ENCODE measurements around the gene ARFIP1. TPM values are rescaled to one million over a fixed set of nuclear protein-coding genes. Genes with fewer than 3 reads are reported as not detected.

The ARFIP1 gene
- polyA plus RNA-seq (2013, experiment 1 of 2): 70.9 TPM
- 69.2 TPM for polyA plus RNA-seq (2013, experiment 2 of 2)

GRCh38 chr4:152779513-152780266, at the start of gene ARFIP1, which contains the start of gene TIGD4:
ARFIP1 (plus strand) TSS chr4:152779954; CDS start chr4:152829634, 49,680 bp downstream.
TIGD4 (minus strand) TSS chr4:152779730; CDS start chr4:152771004, 8,726 bp downstream.
- Histone ChIP-seq H3K4me1 (ENCODE audit: control insufficient read depth, low read depth, low read length) (peaks cover 8% of the 10 kb centered on the region), H3K36me3 (ENCODE audit: control insufficient read depth, insufficient read depth, low read length) (no peaks in the 10 kb centered on the region), H3K4ac (ENCODE audit: low read depth, low read length) (peak within 1 kb of the TSS; percentile 78), H3K23ac (ENCODE audit: low read length) (no peak within 1 kb of the TSS), H2AK5ac (ENCODE audit: low read length) (no peak within 1 kb of the TSS), H3K79me1 (ENCODE audit: low read length) (no peaks in the 10 kb centered on the region), H3K56ac (ENCODE audit: low read length) (peak within 1 kb of the TSS; percentile 98), H3K18ac (ENCODE audit: low read length) (peak within 1 kb of the TSS; percentile 2), H3K9ac (ENCODE audit: low read length) (peak within 1 kb of the TSS; percentile 94), H3K27ac (ENCODE audit: low read depth, low read length) (peak within 1 kb of the TSS; percentile 74), H4K5ac (ENCODE audit: low read length) (no peak within 1 kb of the TSS), H3K4me2 (ENCODE audit: low read length) (peak within 1 kb of the TSS; percentile 70), H2BK15ac (replicated peaks; ENCODE audit: low read depth) (no peak within 1 kb of the TSS), H2BK120ac (ENCODE audit: low read depth, low read length) (no peak within 1 kb of the TSS), H3K4me3 (ENCODE audit: low read length) (peak within 1 kb of the TSS; percentile 96), H4K8ac (ENCODE audit: low read depth, low read length) (no peak within 1 kb of the TSS), H3K79me2 (ENCODE audit: control insufficient read depth, insufficient read depth, low read length) (peaks cover 34% of the 10 kb centered on the region), H2BK5ac (ENCODE audit: low read length) (peak within 1 kb of the TSS; percentile 55), H3K27me3 (ENCODE audit: insufficient read depth, low read length, poor library complexity) (no peaks in the 10 kb centered on the region)
- DNase-seq: peak; percentile 99
- no CpG with 5 or more reads among the region's 55 CpGs for WGBS (ENCODE audit: extremely low coverage, insufficient coverage, low lambda C conversion rate)

- H3K27me3 ChIP-seq (ENCODE audit: insufficient read depth, low read length, poor library complexity): no peaks in the 10 kb centered on the region
- no peak overlapping the region for H3K56ac ChIP-seq (ENCODE audit: low read length)
- DNase-seq: no peak
- no peak overlapping the region for H4K8ac ChIP-seq (ENCODE audit: low read depth, low read length)
- peaks cover 19% of the 10 kb centered on the region for H3K4me1 ChIP-seq (ENCODE audit: control insufficient read depth, low read depth, low read length)
- no peak overlapping the region for H2BK5ac ChIP-seq (ENCODE audit: low read length)
- H2AK5ac ChIP-seq (ENCODE audit: low read length): peak overlapping the region; percentile 22
- no peak overlapping the region for H2BK120ac ChIP-seq (ENCODE audit: low read depth, low read length)
- no peak overlapping the region for H3K9ac ChIP-seq (ENCODE audit: low read length)
- H3K27ac ChIP-seq (ENCODE audit: low read depth, low read length): no peak overlapping the region
- no peaks in the 10 kb centered on the region for H3K36me3 ChIP-seq (ENCODE audit: control insufficient read depth, insufficient read depth, low read length)
- H4K5ac ChIP-seq (ENCODE audit: low read length): no peak overlapping the region
- WGBS (ENCODE audit: extremely low coverage, insufficient coverage, low lambda C conversion rate): no CpG with 5 or more reads among the region's 2 CpGs
- H3K18ac ChIP-seq (ENCODE audit: low read length): no peak overlapping the region
- H3K4ac ChIP-seq (ENCODE audit: low read depth, low read length): no peak overlapping the region
- H3K79me1 ChIP-seq (ENCODE audit: low read length): no peaks in the 10 kb centered on the region
- no peak overlapping the region for H3K4me3 ChIP-seq (ENCODE audit: low read length)
- no peak overlapping the region for H3K4me2 ChIP-seq (ENCODE audit: low read length)
- no peak overlapping the region for H2BK15ac ChIP-seq (replicated peaks; ENCODE audit: low read depth)
- no peak overlapping the region for H3K23ac ChIP-seq (ENCODE audit: low read length)
- H3K79me2 ChIP-seq (ENCODE audit: control insufficient read depth, insufficient read depth, low read length): no peaks in the 10 kb centered on the region
These were observed 47.8 kb upstream of the ARFIP1 start for GRCh38 chr4:152731997-152732396.

GRCh38 chr4:152734015-152734698, 45.6 kb upstream of the ARFIP1 start:
- Histone ChIP-seq H4K5ac (ENCODE audit: low read length) (no peak overlapping the region), H3K4me1 (ENCODE audit: control insufficient read depth, low read depth, low read length) (peaks cover 24% of the 10 kb centered on the region), H2BK15ac (replicated peaks; ENCODE audit: low read depth) (peak overlapping the region; percentile 47), H3K27me3 (ENCODE audit: insufficient read depth, low read length, poor library complexity) (no peaks in the 10 kb centered on the region), H4K8ac (ENCODE audit: low read depth, low read length) (no peak overlapping the region), H3K79me1 (ENCODE audit: low read length) (no peaks in the 10 kb centered on the region), H3K9ac (ENCODE audit: low read length) (no peak overlapping the region), H3K79me2 (ENCODE audit: control insufficient read depth, insufficient read depth, low read length) (no peaks in the 10 kb centered on the region), H3K36me3 (ENCODE audit: control insufficient read depth, insufficient read depth, low read length) (no peaks in the 10 kb centered on the region), H3K27ac (ENCODE audit: low read depth, low read length) (no peak overlapping the region), H3K56ac (ENCODE audit: low read length) (peak overlapping the region; percentile 77), H3K23ac (ENCODE audit: low read length) (no peak overlapping the region), H3K4me3 (ENCODE audit: low read length) (no peak overlapping the region), H2BK5ac (ENCODE audit: low read length) (peak overlapping the region; percentile 49), H2BK120ac (ENCODE audit: low read depth, low read length) (peak overlapping the region; percentile 95), H3K18ac (ENCODE audit: low read length) (peak overlapping the region; percentile 81), H3K4me2 (ENCODE audit: low read length) (no peak overlapping the region), H3K4ac (ENCODE audit: low read depth, low read length) (peak overlapping the region; percentile 28), H2AK5ac (ENCODE audit: low read length) (peak overlapping the region; percentile 6)
- DNase-seq: peak; percentile 47
- WGBS (ENCODE audit: extremely low coverage, insufficient coverage, low lambda C conversion rate): no CpG with 5 or more reads among the region's 5 CpGs

GRCh38 chr4:152734699-152735050, 45.1 kb upstream of the ARFIP1 start:
- H3K4me2 ChIP-seq (ENCODE audit: low read length): no peak overlapping the region
- WGBS (ENCODE audit: extremely low coverage, insufficient coverage, low lambda C conversion rate): no CpG with 5 or more reads among the region's 3 CpGs
- DNase-seq: peak; percentile 53

GRCh38 chr4:152735396-152735859, 44.3 kb upstream of the ARFIP1 start:
- Histone ChIP-seq H3K4ac (ENCODE audit: low read depth, low read length) (no peak overlapping the region), H3K36me3 (ENCODE audit: control insufficient read depth, insufficient read depth, low read length) (no peaks in the 10 kb centered on the region), H3K18ac (ENCODE audit: low read length) (peak overlapping the region; percentile 81), H3K9ac (ENCODE audit: low read length) (peak overlapping the region; percentile 48), H3K4me2 (ENCODE audit: low read length) (no peak overlapping the region), H3K56ac (ENCODE audit: low read length) (peak overlapping the region; percentile 45), H3K4me1 (ENCODE audit: control insufficient read depth, low read depth, low read length) (peaks cover 24% of the 10 kb centered on the region), H2BK120ac (ENCODE audit: low read depth, low read length) (no peak overlapping the region), H3K23ac (ENCODE audit: low read length) (no peak overlapping the region), H3K4me3 (ENCODE audit: low read length) (no peak overlapping the region), H3K27ac (ENCODE audit: low read depth, low read length) (peak overlapping the region; percentile 67), H2BK15ac (replicated peaks; ENCODE audit: low read depth) (no peak overlapping the region), H3K27me3 (ENCODE audit: insufficient read depth, low read length, poor library complexity) (no peaks in the 10 kb centered on the region), H2AK5ac (ENCODE audit: low read length) (no peak overlapping the region), H3K79me2 (ENCODE audit: control insufficient read depth, insufficient read depth, low read length) (no peaks in the 10 kb centered on the region), H3K79me1 (ENCODE audit: low read length) (no peaks in the 10 kb centered on the region), H4K5ac (ENCODE audit: low read length) (no peak overlapping the region), H4K8ac (ENCODE audit: low read depth, low read length) (no peak overlapping the region), H2BK5ac (ENCODE audit: low read length) (peak overlapping the region; percentile 83)
- DNase-seq: peak; percentile 70
- WGBS (ENCODE audit: extremely low coverage, insufficient coverage, low lambda C conversion rate): no CpG with 5 or more reads among the region's 2 CpGs

More at GRCh38 chr4:152734699-152735050, 45.1 kb upstream of the ARFIP1 start:
- Histone ChIP-seq H3K27ac (ENCODE audit: low read depth, low read length) (no peak overlapping the region), H3K4me3 (ENCODE audit: low read length) (no peak overlapping the region), H3K79me2 (ENCODE audit: control insufficient read depth, insufficient read depth, low read length) (no peaks in the 10 kb centered on the region), H3K36me3 (ENCODE audit: control insufficient read depth, insufficient read depth, low read length) (no peaks in the 10 kb centered on the region), H3K4me1 (ENCODE audit: control insufficient read depth, low read depth, low read length) (peaks cover 24% of the 10 kb centered on the region), H2BK120ac (ENCODE audit: low read depth, low read length) (peak overlapping the region; percentile 95), H2BK15ac (replicated peaks; ENCODE audit: low read depth) (peak overlapping the region; percentile 47), H3K79me1 (ENCODE audit: low read length) (no peaks in the 10 kb centered on the region), H3K23ac (ENCODE audit: low read length) (no peak overlapping the region), H2BK5ac (ENCODE audit: low read length) (peak overlapping the region; percentile 89), H3K18ac (ENCODE audit: low read length) (peak overlapping the region; percentile 81), H3K4ac (ENCODE audit: low read depth, low read length) (peak overlapping the region; percentile 93), H4K5ac (ENCODE audit: low read length) (no peak overlapping the region), H4K8ac (ENCODE audit: low read depth, low read length) (no peak overlapping the region), H3K56ac (ENCODE audit: low read length) (peak overlapping the region; percentile 77), H3K27me3 (ENCODE audit: insufficient read depth, low read length, poor library complexity) (no peaks in the 10 kb centered on the region), H3K9ac (ENCODE audit: low read length) (no peak overlapping the region), H2AK5ac (ENCODE audit: low read length) (no peak overlapping the region)
